C4-2B (cell line): ENCODE measurements around the gene SORBS2.

ENCODE experiments used
- CTCF ChIP-seq: fragments of 450-650 bp; conservative IDR thresholded peaks from 2 replicates; pipeline ENCODE4 v1.5.1; 2017; ENCODE audit warnings: mild to moderate bottlenecking
- ZFX ChIP-seq: fragments of 450-650 bp; IDR thresholded peaks from 2 replicates; pipeline ENCODE4 v1.6.1; 2017

- TF ChIP-seq CTCF (no peak), ZFX (no peak)
These were observed 247.6 kb downstream of the SORBS2 start for GRCh38 chr4:185564349-185564748.
